GM18867 (cell line): ENCODE data around the gene BRF1.

Experiments
- ATAC-seq: cut with Tn5 transposase; IDR thresholded peaks from one replicate; pipeline ENCODE4 v1.9.1; 2021; ENCODE audit warnings: mild to moderate bottlenecking, moderate library complexity; ENCODE audit not compliant: unreplicated experiment

The BRF1 gene

GRCh38 chr14:105201156-105201924 lies 99.5 kb downstream of the BRF1 start:
- ATAC-seq, result no peak

- no peak for ATAC-seq
These were observed 100.2 kb downstream of the BRF1 start for GRCh38 chr14:105200641-105201040.

- no peak for ATAC-seq
These were observed 100.7 kb downstream of the BRF1 start for GRCh38 chr14:105200074-105200473.

GRCh38 chr14:105199093-105199492 lies 101.7 kb downstream of the BRF1 start:
- ATAC-seq, result no peak

GRCh38 chr14:105198588-105198987 lies 102.2 kb downstream of the BRF1 start:
- ATAC-seq, result no peak

GRCh38 chr14:105197211-105197641 lies 103.6 kb downstream of the BRF1 start:
- ATAC-seq, result no peak

GRCh38 chr14:105196265-105196960 lies 104.4 kb downstream of the BRF1 start:
- ATAC-seq, result no peak

- ATAC-seq, result no peak
These were observed 105.1 kb downstream of the BRF1 start for GRCh38 chr14:105195522-105196264.

- ATAC-seq, result no peak
These were observed 105.8 kb downstream of the BRF1 start for GRCh38 chr14:105195051-105195450.

- no peak for ATAC-seq
These were observed 106.7 kb downstream of the BRF1 start for GRCh38 chr14:105193916-105194782.

- ATAC-seq, result no peak
These were observed 107.7 kb downstream of the BRF1 start for GRCh38 chr14:105192866-105193731.

GRCh38 chr14:105187935-105188524 lies 112.8 kb downstream of the BRF1 start:
- ATAC-seq, result no peak

- no peak for ATAC-seq
These were observed 113.7 kb downstream of the BRF1 start for GRCh38 chr14:105187116-105187515.

GRCh38 chr14:105185973-105186372 lies 114.8 kb downstream of the BRF1 start:
- ATAC-seq, result no peak

GRCh38 chr14:105185001-105185400 lies 115.8 kb downstream of the BRF1 start:
- ATAC-seq, result no peak

GRCh38 chr14:105184461-105184860 lies 116.3 kb downstream of the BRF1 start:
- ATAC-seq, result no peak

- ATAC-seq, result no peak
These were observed 118.3 kb downstream of the BRF1 start for GRCh38 chr14:105182296-105183020.

GRCh38 chr14:105181549-105182295 lies 119.1 kb downstream of the BRF1 start:
- ATAC-seq, result peak; percentile 9
